B cell (primary cell): Measurements from ENCODE around the gene PSMD5.

Experiments
- CTCF ChIP-seq: fragments of 200-600 bp; IDR thresholded peaks from one replicate; pipeline ENCODE4 v1.8.0; 2022; ENCODE audit warnings: antibody characterized with exemption, mild to moderate bottlenecking
- EZH2 ChIP-seq: IDR thresholded peaks from 2 replicates; pipeline ENCODE4 v1.6.1; 2012; ENCODE audit warnings: borderline replicate concordance, low read depth, mild to moderate bottlenecking, moderate library complexity, low read length; ENCODE audit not compliant: insufficient read depth, poor library complexity, severe bottlenecking

- TF ChIP-seq CTCF (no peak), EZH2 (no peak)
Observed at GRCh38 chr9:120833325-120833724, 9.4 kb downstream of the PSMD5 start.
